K562 (cell line): Measurements from ENCODE around the gene YJEFN3. TPM values are rescaled to one million over a fixed set of nuclear protein-coding genes. Genes with fewer than 3 reads are reported as not detected.

Source experiments
- ATAC-seq: fragments of 200-7000 bp; cut with Tn5 transposase; 3 replicates; pipeline ENCODE4 v1.9.1; 2020; ENCODE audit warnings: moderate library complexity
- BruUV-seq: library from RNA; stranded (reverse); fragments of 400-500 nt; replicated peaks from 2 replicates; lab custom pipeline; 2021; lab: Mats Ljungman, UMichigan
- CTCF ChIA-PET: fragments of 300-600 bp; formaldehyde crosslinking; extraction: SDS; loops from one replicate; lab custom pipeline; 2021; ENCODE audit warnings: low intra/inter-chr PET ratio; lab: Yijun Ruan, JAX
- POLR2A ChIA-PET: fragments of 300-600, 350-650 bp; sonication (Branson Sonifier 250); formaldehyde crosslinking; extraction: SDS; loops from one replicate; lab custom pipeline; 2021; ENCODE audit warnings: antibody characterized with exemption, inconsistent platforms; lab: Yijun Ruan, JAX
- DNase-seq, 4 experiments: peaks; one replicate each; pipeline versions ENCODE4 v3.0.0 to v3.0.0-alpha.2; 2011 to 2018; ENCODE audit warnings: low spot score in 3 of 4, mixed read lengths in 3 of 4; ENCODE audit errors: extremely low read depth in 1 of 4
- FAIRE-seq: peaks from 2 replicates; lab custom pipeline; 2011; peaks lifted over from hg19 to GRCh38; lab: Jason Lieb, UNC
- H2AFZ ChIP-seq: 2 replicates; pipeline ENCODE4 v1.6.0; 2011; ENCODE audit warnings: low read depth, low read length, control low read depth, inconsistent platforms
- H3K27ac ChIP-seq: fragments of 200-600 bp; 3 replicates; pipeline ENCODE4 v1.8.0; 2011; ENCODE audit warnings: low read depth, mild to moderate bottlenecking, control low read depth, inconsistent platforms, low read length, moderate library complexity, mixed read lengths; ENCODE audit errors: extremely low read depth
- H3K27me3 ChIP-seq, 2 experiments: fragments of 300-600 bp in 1 of 2; 2 replicates in 1 of 2; 3 replicates in 1 of 2; pipeline versions ENCODE4 v1.6.0 to v1.8.0; 2011; ENCODE audit warnings: inconsistent platforms in 2 of 2, low read length in 2 of 2, mild to moderate bottlenecking in 1 of 2, mixed read lengths in 1 of 2, moderate library complexity in 1 of 2; ENCODE audit not compliant: control insufficient read depth in 2 of 2, insufficient read depth in 2 of 2
- H3K36me3 ChIP-seq: fragments of 300-600 bp; 3 replicates; pipeline ENCODE4 v1.8.0; 2011; ENCODE audit warnings: mild to moderate bottlenecking, low read length, inconsistent platforms; ENCODE audit not compliant: control insufficient read depth, insufficient read depth
- H3K4me1 ChIP-seq, 2 experiments: fragments of 200-600 bp in 1 of 2; replicated peaks in 1 of 2; 2 replicates in 1 of 2; 3 replicates in 1 of 2; pipeline versions ENCODE4 v1.5.1 to v1.8.0; 2011; ENCODE audit warnings: inconsistent platforms in 2 of 2, low read length in 2 of 2, mild to moderate bottlenecking in 1 of 2, mixed read lengths in 1 of 2, moderate library complexity in 1 of 2; ENCODE audit not compliant: control insufficient read depth in 2 of 2, insufficient read depth in 2 of 2
- H3K4me2 ChIP-seq: 2 replicates; pipeline ENCODE4 v1.6.1; 2011; ENCODE audit warnings: low read length, control low read depth, inconsistent platforms, mixed read lengths; ENCODE audit not compliant: insufficient read depth
- H3K4me3 ChIP-seq: fragments of 200-600 bp; sonication (generic), shearing (Covaris generic); 2 replicates; pipeline ENCODE4 v1.5.1; 2016; ENCODE audit warnings: control low read depth, inconsistent platforms
- H3K79me2 ChIP-seq: fragments of 200-600 bp; 3 replicates; pipeline ENCODE4 v1.8.0; 2011; ENCODE audit warnings: low read length, inconsistent platforms; ENCODE audit not compliant: control insufficient read depth, insufficient read depth
- H3K9ac ChIP-seq, 2 experiments: 2 replicates each; pipeline versions ENCODE4 v1.6.0 to v1.6.1; 2011; ENCODE audit warnings: low read depth in 2 of 2, low read length in 2 of 2, control low read depth in 1 of 2, inconsistent platforms in 1 of 2, mild to moderate bottlenecking in 1 of 2, mixed read lengths in 1 of 2; ENCODE audit not compliant: insufficient read depth in 1 of 2
- H3K9me1 ChIP-seq: one replicate; pipeline ENCODE4 v1.6.0; 2011; ENCODE audit warnings: inconsistent platforms, mild to moderate bottlenecking, low read length, moderate library complexity; ENCODE audit not compliant: control insufficient read depth, insufficient read depth
- H3K9me3 ChIP-seq: replicated peaks from 2 replicates; pipeline ENCODE4 v1.5.1; 2011; ENCODE audit warnings: low read depth, low read length, inconsistent platforms; ENCODE audit not compliant: control insufficient read depth, insufficient read depth
- H4K20me1 ChIP-seq: replicated peaks from 2 replicates; pipeline ENCODE4 v1.6.1; 2011; ENCODE audit warnings: low read length, inconsistent platforms, mixed read lengths; ENCODE audit not compliant: control insufficient read depth, insufficient read depth
- ADNP ChIP-seq: fragments of 200-800 bp; sonication (Bioruptor generic); IDR thresholded peaks from 2 replicates; pipeline ENCODE4 v1.6.1; 2016; ENCODE audit warnings: missing genetic modification characterization, missing compliant biosample characterization
- ATF7 ChIP-seq: fragments of 450-650 bp; IDR thresholded peaks from 2 replicates; pipeline ENCODE4 v1.7.1; 2014; ENCODE audit warnings: mild to moderate bottlenecking, moderate library complexity
- GTF2A2 ChIP-seq: IDR thresholded peaks from 2 replicates; pipeline ENCODE4 v1.6.1; 2016; ENCODE audit warnings: mild to moderate bottlenecking, missing genetic modification characterization, missing compliant biosample characterization
- HMG20B ChIP-seq: fragments of 250-450 bp; sonication (Bioruptor Pico); IDR thresholded peaks from 2 replicates; pipeline ENCODE4 v1.5.0; 2021; ENCODE audit warnings: mild to moderate bottlenecking
- JUNB ChIP-seq: fragments of 450-650 bp; formaldehyde crosslinking; conservative IDR thresholded peaks from 2 replicates; pipeline ENCODE4 v1.4.0; 2020; ENCODE audit warnings: mild to moderate bottlenecking
- MCM7 ChIP-seq, 2 experiments: fragments of 450-650 bp; IDR thresholded peaks; 2 replicates each; pipeline ENCODE4 v1.6.1; 2016 to 2018
- MXI1 ChIP-seq: IDR thresholded peaks from 2 replicates; pipeline ENCODE4 v1.6.1; 2011; ENCODE audit warnings: low read depth, mild to moderate bottlenecking, improper control_type of control experiment, low read length
- MYBL2 ChIP-seq, 2 experiments: fragments of 450-650 bp in 1 of 2; sonication (generic) in 1 of 2; formaldehyde crosslinking in 1 of 2; IDR thresholded peaks; 2 replicates each; pipeline versions ENCODE4 v1.6.1 to v1.8.1; 2017 to 2022; ENCODE audit warnings: borderline replicate concordance in 1 of 2, inconsistent platforms in 1 of 2, low read depth in 1 of 2, mild to moderate bottlenecking in 1 of 2, missing genetic modification reagents in 1 of 2, moderate library complexity in 1 of 2
- NONO ChIP-seq, 2 experiments: fragments of 200-400 bp in 1 of 2; fragments of 450-650 bp in 1 of 2; formaldehyde crosslinking in 1 of 2; IDR thresholded peaks; 2 replicates each; pipeline ENCODE4 v1.6.1; 2017; ENCODE audit warnings: low read depth in 2 of 2, mild to moderate bottlenecking in 2 of 2, moderate library complexity in 2 of 2, low read length in 1 of 2
- PYGO2 ChIP-seq: fragments of 450-650 bp; IDR thresholded peaks from 2 replicates; pipeline ENCODE4 v1.6.1; 2016; ENCODE audit warnings: mild to moderate bottlenecking, missing genetic modification characterization, moderate library complexity, missing compliant biosample characterization
- RUNX1 ChIP-seq: sonication (generic); IDR thresholded peaks from 2 replicates; pipeline ENCODE4 v1.6.1; 2016; ENCODE audit warnings: antibody characterized with exemption, low read depth
- ZBTB7A ChIP-seq: IDR thresholded peaks from 2 replicates; pipeline ENCODE4 v1.6.1; 2011; ENCODE audit warnings: low read depth, mild to moderate bottlenecking, low read length, moderate library complexity, borderline replicate concordance; ENCODE audit not compliant: control insufficient read depth
- ZNF212 ChIP-seq: fragments of 450-650 bp; formaldehyde crosslinking; IDR thresholded peaks from 2 replicates; pipeline ENCODE4 v1.4.0; 2020; ENCODE audit warnings: mild to moderate bottlenecking
- ZNF584 ChIP-seq: fragments of 200-800 bp; sonication (Bioruptor generic); IDR thresholded peaks from 2 replicates; pipeline ENCODE4 v1.6.1; 2016; ENCODE audit warnings: low read depth, mild to moderate bottlenecking, missing genetic modification characterization, missing compliant biosample characterization
- ZNF644 ChIP-seq: fragments of 200-800 bp; sonication (Bioruptor generic); IDR thresholded peaks from 2 replicates; pipeline ENCODE4 v1.6.1; 2016; ENCODE audit warnings: low read depth, missing genetic modification characterization, missing compliant biosample characterization
- ZNF780A ChIP-seq: fragments of 250-450 bp; sonication (Bioruptor Pico); IDR thresholded peaks from 2 replicates; pipeline ENCODE4 v1.5.0; 2021; ENCODE audit warnings: mild to moderate bottlenecking
- WGBS: fragments of 100-300 bp; shearing (Covaris generic); methylation state at CpG from one replicate; pipeline ENCODE4 v1.1.6; 2016; ENCODE audit warnings: low coverage, mixed read lengths; ENCODE audit not compliant: insufficient coverage; ENCODE audit errors: missing lambda C conversion rate; 5-methylcytosine and 5-hydroxymethylcytosine counted together
- in situ Hi-C: fragments of 300-500 bp; cut with MboI; formaldehyde crosslinking; loops from 4 replicates; pipeline ENCODE4 v1.15.0; 2018; ENCODE audit warnings: inconsistent platforms, mixed read lengths
- intact Hi-C: fragments of 100-400 bp; cut with micrococcal nuclease; formaldehyde crosslinking; loops from 2 replicates; pipeline ENCODE4 v1.14.2; 2022
- polyA plus RNA-seq, 8 experiments: library from polyadenylated mRNA; depleted of rRNA in 4 of 8; stranded (reverse) in 5 of 8; unstranded in 3 of 8; fragments of >200 nt; fragmentation: Nextera tagmentation in 2 of 8; fragmentation: Illumina TruSeq in 1 of 8; extraction: Ambion mirVana in 2 of 8; extraction: Trizol in 1 of 8; gene quantifications; 2 replicates each; pipeline versions ENCODE4 v1.2.1 to v1.2.3, GENCODE V29; 2011 to 2014; ENCODE audit warnings: inconsistent platforms in 1 of 8, missing spikeins in 1 of 8
- total RNA-seq, 7 experiments: library from RNA; depleted of rRNA in 6 of 7; stranded (reverse); fragments of >200 nt in 6 of 7; fragmentation: Illumina TruSeq in 2 of 7; extraction: Trizol in 2 of 7; gene quantifications; 2 replicates each; pipeline versions ENCODE4 v1.2.1 to v1.2.3, GENCODE V29; 2011 to 2021; ENCODE audit warnings: low replicate concordance in 1 of 7
- TF ChIP-seq, protein P1 (sequence below): fragments of 450-650 bp; formaldehyde crosslinking; IDR thresholded peaks from 2 replicates; pipeline ENCODE4 v1.4.0; 2020; ENCODE audit warnings: mild to moderate bottlenecking, mixed read lengths
- TF ChIP-seq, protein P2 (sequence below): sonication (generic); formaldehyde crosslinking; IDR thresholded peaks from 2 replicates; pipeline ENCODE4 v1.8.0; 2023; ENCODE audit warnings: missing genetic modification reagents, mild to moderate bottlenecking, borderline replicate concordance

YJEFN3 gene
- total and polyA plus RNA-seq, 9 of the 15 experiments (the other 6 are each of a cell fraction or from before 2014, with no cell fraction given) = 0.04 to 5.8 (median 1.3) TPM; not detected in 1

DNA sequence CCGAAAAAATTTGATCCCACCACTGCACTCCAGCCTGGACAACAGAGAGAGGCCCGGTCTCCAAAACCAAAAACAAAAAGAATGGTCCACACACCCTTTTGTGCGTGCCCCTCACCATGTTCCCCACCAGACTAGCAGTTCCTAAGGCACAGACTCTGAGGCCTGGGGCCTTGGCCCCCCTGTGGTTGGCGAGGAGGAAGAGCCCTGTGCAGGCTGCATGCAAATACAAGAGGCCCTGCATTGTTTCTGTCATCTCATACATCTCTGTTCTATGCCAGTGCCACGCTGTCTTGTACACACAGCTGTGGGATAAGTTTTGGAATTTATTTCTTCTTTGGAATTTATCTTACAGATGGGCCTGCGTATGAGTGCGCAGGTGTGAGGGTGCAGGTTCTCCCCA, 4.7 kb upstream of the YJEFN3 start:
- WGBS = 95% methylated on average over 7 of the region's 7 CpGs
- H3K27ac ChIP-seq = no peak overlapping the region
- in situ Hi-C loops = no loop called here
- H3K27me3 ChIP-seq = no peaks in the 10 kb centered on the region
- no peaks in the 10 kb centered on the region for H3K9me3 ChIP-seq
- CTCF ChIA-PET = no interaction called here
- peaks cover 5% of the 10 kb centered on the region for H3K9me1 ChIP-seq
- no peak overlapping the region for H3K4me2 ChIP-seq
- DNase-seq = no peak
- H3K4me1 ChIP-seq = peaks cover 0 to 31% of the 10 kb centered on the region in 2 experiments; a peak in 3 of 5 replicates
- no peak overlapping the region for H3K9ac ChIP-seq
- H3K36me3 ChIP-seq = peaks cover 81% of the 10 kb centered on the region
- FAIRE-seq = no peak
- peaks cover 61% of the 10 kb centered on the region for H3K79me2 ChIP-seq
- POLR2A ChIA-PET = no interaction called here
- H3K4me3 ChIP-seq = no peak overlapping the region
- intact Hi-C loops = no loop called here
- ATAC-seq = no peak
- TF ChIP-seq ZNF584 (CRISPR knock-in tag) = no peak
- TF ChIP-seq ATF7 = no peak
- TF ChIP-seq NONO (IDR thresholded peaks at IDR 0.05; ENCODE audit: low read depth in 2 of 2, low read length in 1 of 2) = no peak
- no peak for TF ChIP-seq ZNF212 (CRISPR knock-in tag)
- TF ChIP-seq PYGO2 (tag) = no peak
- no peak for TF ChIP-seq JUNB (CRISPR knock-in tag)
- no peak for TF ChIP-seq ZNF780A (CRISPR knock-in tag)
- no peak for TF ChIP-seq HMG20B (CRISPR knock-in tag)
- no peak for TF ChIP-seq RUNX1
- no peak for TF ChIP-seq ZBTB7A
- TF ChIP-seq GTF2A2 (tag) = no peak
- TF ChIP-seq MXI1 = no peak
- TF ChIP-seq, protein P1, sequence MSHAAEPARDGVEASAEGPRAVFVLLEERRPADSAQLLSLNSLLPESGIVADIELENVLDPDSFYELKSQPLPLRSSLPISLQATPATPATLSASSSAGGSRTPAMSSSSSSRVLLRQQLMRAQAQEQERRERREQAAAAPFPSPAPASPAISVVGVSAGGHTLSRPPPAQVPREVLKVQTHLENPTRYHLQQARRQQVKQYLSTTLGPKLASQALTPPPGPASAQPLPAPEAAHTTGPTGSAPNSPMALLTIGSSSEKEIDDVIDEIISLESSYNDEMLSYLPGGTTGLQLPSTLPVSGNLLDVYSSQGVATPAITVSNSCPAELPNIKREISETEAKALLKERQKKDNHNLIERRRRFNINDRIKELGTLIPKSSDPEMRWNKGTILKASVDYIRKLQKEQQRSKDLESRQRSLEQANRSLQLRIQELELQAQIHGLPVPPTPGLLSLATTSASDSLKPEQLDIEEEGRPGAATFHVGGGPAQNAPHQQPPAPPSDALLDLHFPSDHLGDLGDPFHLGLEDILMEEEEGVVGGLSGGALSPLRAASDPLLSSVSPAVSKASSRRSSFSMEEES = no peak
- TF ChIP-seq MYBL2 (IDR thresholded peaks at IDR 0.05; ENCODE audit: low read depth) = no peak
- no peak for TF ChIP-seq MYBL2 (CRISPR knock-in tag; IDR thresholded peaks at IDR 0.05; ENCODE audit: borderline replicate concordance)
- no peak for TF ChIP-seq MCM7 (IDR thresholded peaks at IDR 0.05)
- TF ChIP-seq ZNF644 = no peak
- no peak for TF ChIP-seq ADNP
- TF ChIP-seq, protein P2, sequence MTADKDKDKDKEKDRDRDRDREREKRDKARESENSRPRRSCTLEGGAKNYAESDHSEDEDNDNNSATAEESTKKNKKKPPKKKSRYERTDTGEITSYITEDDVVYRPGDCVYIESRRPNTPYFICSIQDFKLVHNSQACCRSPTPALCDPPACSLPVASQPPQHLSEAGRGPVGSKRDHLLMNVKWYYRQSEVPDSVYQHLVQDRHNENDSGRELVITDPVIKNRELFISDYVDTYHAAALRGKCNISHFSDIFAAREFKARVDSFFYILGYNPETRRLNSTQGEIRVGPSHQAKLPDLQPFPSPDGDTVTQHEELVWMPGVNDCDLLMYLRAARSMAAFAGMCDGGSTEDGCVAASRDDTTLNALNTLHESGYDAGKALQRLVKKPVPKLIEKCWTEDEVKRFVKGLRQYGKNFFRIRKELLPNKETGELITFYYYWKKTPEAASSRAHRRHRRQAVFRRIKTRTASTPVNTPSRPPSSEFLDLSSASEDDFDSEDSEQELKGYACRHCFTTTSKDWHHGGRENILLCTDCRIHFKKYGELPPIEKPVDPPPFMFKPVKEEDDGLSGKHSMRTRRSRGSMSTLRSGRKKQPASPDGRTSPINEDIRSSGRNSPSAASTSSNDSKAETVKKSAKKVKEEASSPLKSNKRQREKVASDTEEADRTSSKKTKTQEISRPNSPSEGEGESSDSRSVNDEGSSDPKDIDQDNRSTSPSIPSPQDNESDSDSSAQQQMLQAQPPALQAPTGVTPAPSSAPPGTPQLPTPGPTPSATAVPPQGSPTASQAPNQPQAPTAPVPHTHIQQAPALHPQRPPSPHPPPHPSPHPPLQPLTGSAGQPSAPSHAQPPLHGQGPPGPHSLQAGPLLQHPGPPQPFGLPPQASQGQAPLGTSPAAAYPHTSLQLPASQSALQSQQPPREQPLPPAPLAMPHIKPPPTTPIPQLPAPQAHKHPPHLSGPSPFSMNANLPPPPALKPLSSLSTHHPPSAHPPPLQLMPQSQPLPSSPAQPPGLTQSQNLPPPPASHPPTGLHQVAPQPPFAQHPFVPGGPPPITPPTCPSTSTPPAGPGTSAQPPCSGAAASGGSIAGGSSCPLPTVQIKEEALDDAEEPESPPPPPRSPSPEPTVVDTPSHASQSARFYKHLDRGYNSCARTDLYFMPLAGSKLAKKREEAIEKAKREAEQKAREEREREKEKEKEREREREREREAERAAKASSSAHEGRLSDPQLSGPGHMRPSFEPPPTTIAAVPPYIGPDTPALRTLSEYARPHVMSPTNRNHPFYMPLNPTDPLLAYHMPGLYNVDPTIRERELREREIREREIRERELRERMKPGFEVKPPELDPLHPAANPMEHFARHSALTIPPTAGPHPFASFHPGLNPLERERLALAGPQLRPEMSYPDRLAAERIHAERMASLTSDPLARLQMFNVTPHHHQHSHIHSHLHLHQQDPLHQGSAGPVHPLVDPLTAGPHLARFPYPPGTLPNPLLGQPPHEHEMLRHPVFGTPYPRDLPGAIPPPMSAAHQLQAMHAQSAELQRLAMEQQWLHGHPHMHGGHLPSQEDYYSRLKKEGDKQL (CRISPR knock-in tag) = no peak
- BruUV-seq = no TSS peak
- H2AFZ ChIP-seq = no peak overlapping the region
- H4K20me1 ChIP-seq = peaks cover 6% of the 10 kb centered on the region; the same call in 1 of the 2 replicates
